Fibroblast of lung (primary cell): ENCODE results near the gene COL4A2.

Source experiments
- EZH2 ChIP-seq: IDR thresholded peaks from 2 replicates; pipeline ENCODE4 v1.5.1; 2012; ENCODE audit warnings: low read length, control low read depth, mild to moderate bottlenecking; ENCODE audit errors: missing control alignments
- TF ChIP-seq, protein P1 (sequence below), 2 donors: IDR thresholded peaks in 1 of 2; conservative IDR thresholded peaks in 1 of 2; 1 replicate in 1 of 2; 2 replicates in 1 of 2; pipeline ENCODE4 v1.5.1; 2011 to 2012; ENCODE audit warnings: low read length in 2 of 2, control low read depth in 1 of 2, inconsistent platforms in 1 of 2, low read depth in 1 of 2, mild to moderate bottlenecking in 1 of 2

DNA sequence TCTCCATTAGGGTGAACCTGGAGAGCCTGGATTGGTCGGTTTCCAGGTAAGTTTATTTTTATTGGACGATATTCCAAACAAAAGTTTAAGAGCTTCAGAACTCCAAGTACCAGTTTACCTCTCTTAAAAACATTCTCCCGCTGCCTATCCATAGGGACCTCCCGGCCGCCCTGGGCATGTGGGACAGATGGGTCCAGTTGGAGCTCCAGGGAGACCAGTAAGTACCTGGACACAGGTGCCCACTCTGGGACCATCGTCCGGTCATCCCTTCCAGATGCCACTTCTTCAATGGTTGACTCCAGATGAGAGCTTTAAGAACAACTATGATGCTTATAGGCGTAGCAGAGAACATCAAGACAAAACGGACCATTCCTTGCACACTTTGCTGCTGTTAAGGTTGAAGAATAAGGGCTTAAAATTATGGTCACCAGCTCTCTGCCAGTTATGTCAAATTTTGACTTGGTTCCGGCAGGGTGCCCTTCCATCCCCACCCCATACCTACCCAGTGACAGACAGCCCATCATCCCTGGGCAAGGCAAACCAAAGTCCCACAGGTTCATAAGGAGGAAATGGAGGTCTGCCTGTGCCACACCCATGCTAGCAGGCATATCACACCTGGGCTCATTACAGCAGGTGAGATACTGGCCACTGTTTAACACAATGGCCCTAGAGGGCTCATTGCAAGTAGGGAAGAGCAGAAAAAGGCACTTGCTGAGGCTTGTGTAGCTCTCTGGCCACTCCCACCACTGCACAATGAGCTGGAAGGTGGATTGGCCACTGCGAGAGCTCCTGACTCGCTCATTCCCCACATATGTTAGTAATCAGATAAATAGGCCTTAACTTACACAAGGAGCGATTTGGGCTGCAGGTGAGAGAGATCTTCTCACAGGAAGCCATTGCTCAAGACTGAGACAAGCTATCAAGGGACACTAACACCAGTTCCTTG is 123.6 kb downstream of the COL4A2 start:
- TF ChIP-seq EZH2: no peak
- TF ChIP-seq, protein P1, sequence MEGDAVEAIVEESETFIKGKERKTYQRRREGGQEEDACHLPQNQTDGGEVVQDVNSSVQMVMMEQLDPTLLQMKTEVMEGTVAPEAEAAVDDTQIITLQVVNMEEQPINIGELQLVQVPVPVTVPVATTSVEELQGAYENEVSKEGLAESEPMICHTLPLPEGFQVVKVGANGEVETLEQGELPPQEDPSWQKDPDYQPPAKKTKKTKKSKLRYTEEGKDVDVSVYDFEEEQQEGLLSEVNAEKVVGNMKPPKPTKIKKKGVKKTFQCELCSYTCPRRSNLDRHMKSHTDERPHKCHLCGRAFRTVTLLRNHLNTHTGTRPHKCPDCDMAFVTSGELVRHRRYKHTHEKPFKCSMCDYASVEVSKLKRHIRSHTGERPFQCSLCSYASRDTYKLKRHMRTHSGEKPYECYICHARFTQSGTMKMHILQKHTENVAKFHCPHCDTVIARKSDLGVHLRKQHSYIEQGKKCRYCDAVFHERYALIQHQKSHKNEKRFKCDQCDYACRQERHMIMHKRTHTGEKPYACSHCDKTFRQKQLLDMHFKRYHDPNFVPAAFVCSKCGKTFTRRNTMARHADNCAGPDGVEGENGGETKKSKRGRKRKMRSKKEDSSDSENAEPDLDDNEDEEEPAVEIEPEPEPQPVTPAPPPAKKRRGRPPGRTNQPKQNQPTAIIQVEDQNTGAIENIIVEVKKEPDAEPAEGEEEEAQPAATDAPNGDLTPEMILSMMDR (conservative IDR thresholded peaks at IDR 0.05 in 1 of 2, IDR thresholded peaks at IDR 0.05 in 1 of 2; ENCODE audit: low read depth in 1 of 2, low read length in 2 of 2): no peak
